ENCODE data around the gene TUBB3.
A peak's percentile ranks its signal among the peaks of the same experiment; 100 is the strongest.

TUBB3 gene

GRCh38 chr16:89938175-89938885, 15.2 kb downstream of the TUBB3 start:
- DNase-seq (ENCODE audit: low spot score): no peak

GRCh38 chr16:89944773-89945172, 21.6 kb downstream of the TUBB3 start:
- no peak for DNase-seq (ENCODE audit: low spot score)

- DNase-seq (ENCODE audit: low spot score): no peak
Observed at GRCh38 chr16:89945654-89946053, 22.5 kb downstream of the TUBB3 start.

- no peak for DNase-seq (ENCODE audit: low spot score)
Observed at GRCh38 chr16:89946515-89946914, 23.4 kb downstream of the TUBB3 start.

- DNase-seq (ENCODE audit: low spot score): peak; percentile 55
Observed at GRCh38 chr16:89949121-89949742, 26.1 kb downstream of the TUBB3 start.

GRCh38 chr16:89949756-89950155, 26.6 kb downstream of the TUBB3 start:
- DNase-seq (ENCODE audit: low spot score): no peak

GRCh38 chr16:89951509-89951908, 28.4 kb downstream of the TUBB3 start:
- no peak for DNase-seq (ENCODE audit: low spot score)

GRCh38 chr16:89952049-89952448, 28.9 kb downstream of the TUBB3 start:
- no peak for DNase-seq (ENCODE audit: low spot score)

- DNase-seq (ENCODE audit: low spot score): no peak
Observed at GRCh38 chr16:89952551-89952950, 29.4 kb downstream of the TUBB3 start.

- no peak for DNase-seq (ENCODE audit: low spot score)
Observed at GRCh38 chr16:89953671-89954406, 30.7 kb downstream of the TUBB3 start.

- no peak for DNase-seq (ENCODE audit: low spot score)
Observed at GRCh38 chr16:89954462-89954861, 31.3 kb downstream of the TUBB3 start.

GRCh38 chr16:89955001-89955685, 32.0 kb downstream of the TUBB3 start:
- no peak for DNase-seq (ENCODE audit: low spot score)

- DNase-seq (ENCODE audit: low spot score): no peak
Observed at GRCh38 chr16:89956505-89957215, 33.5 kb downstream of the TUBB3 start.

- no peak for DNase-seq (ENCODE audit: low spot score)
Observed at GRCh38 chr16:89957216-89957785, 34.2 kb downstream of the TUBB3 start.

- peak; percentile 28 for DNase-seq (ENCODE audit: low spot score)
Observed at GRCh38 chr16:89958068-89958467, 34.9 kb downstream of the TUBB3 start.

GRCh38 chr16:89958596-89958995, 35.5 kb downstream of the TUBB3 start:
- no peak for DNase-seq (ENCODE audit: low spot score)

GRCh38 chr16:89960966-89961365, 37.8 kb downstream of the TUBB3 start:
- DNase-seq (ENCODE audit: low spot score): no peak

- DNase-seq (ENCODE audit: low spot score): no peak
Observed at GRCh38 chr16:89961920-89962319, 38.8 kb downstream of the TUBB3 start.

GRCh38 chr16:89962754-89963498, 39.8 kb downstream of the TUBB3 start:
- no peak for DNase-seq (ENCODE audit: low spot score)

- DNase-seq (ENCODE audit: low spot score): no peak
Observed at GRCh38 chr16:89964201-89964600, 41.1 kb downstream of the TUBB3 start.

Data from GM03348 (cell line).